Dendritic cell treated with granulocyte-macrophage colony-stimulating factor and Interleukin-4, amounts not matched to agents 40 ng/mL and 50 ng/mL, for 4 days (primary cell): ENCODE results near the gene CACNG3.

Experiments used
- H3K27ac Mint-ChIP-seq: one replicate; pipeline ENCODE4 v1.8.0; 2022; ENCODE audit warnings: mild to moderate bottlenecking, mixed read lengths
- H3K27me3 Mint-ChIP-seq: one replicate; pipeline ENCODE4 v1.8.0; 2022; ENCODE audit warnings: mild to moderate bottlenecking, mixed read lengths
- H3K36me3 Mint-ChIP-seq: one replicate; pipeline ENCODE4 v1.8.0; 2022; ENCODE audit warnings: low read depth, mixed read lengths
- H3K4me1 Mint-ChIP-seq: one replicate; pipeline ENCODE4 v1.8.0; 2022; ENCODE audit warnings: low read depth, mixed read lengths
- H3K4me3 Mint-ChIP-seq: one replicate; pipeline ENCODE4 v1.8.0; 2022; ENCODE audit warnings: mild to moderate bottlenecking, moderate library complexity, mixed read lengths
- H3K9me3 Mint-ChIP-seq: one replicate; pipeline ENCODE4 v1.8.0; 2022; ENCODE audit warnings: mixed read lengths
- intact Hi-C: fragments of 100-400 bp; cut with micrococcal nuclease; formaldehyde crosslinking; loops from one replicate; pipeline ENCODE4 v1.15.0; 2022

CACNG3 gene

DNA sequence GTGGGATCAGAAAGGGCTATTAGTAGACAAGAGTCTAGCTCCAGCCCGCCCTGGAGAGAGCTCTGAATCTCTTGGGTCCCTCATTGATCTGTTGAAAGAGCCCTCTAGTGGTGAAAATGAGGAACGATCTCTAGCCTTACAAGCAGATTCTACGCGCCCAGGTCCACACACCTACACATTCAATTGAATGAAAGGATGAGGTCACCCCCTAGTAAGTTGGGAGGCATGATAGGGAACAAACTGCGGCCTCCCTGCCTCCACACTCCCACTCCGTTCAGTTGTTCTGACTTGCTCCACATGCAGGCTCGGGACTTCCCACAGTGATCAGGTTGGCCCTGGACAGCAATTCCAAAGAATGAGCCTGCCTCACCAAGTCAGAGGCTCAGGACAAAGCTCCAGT is 2.9 kb upstream of the CACNG3 start:
- Mint-ChIP-seq H3K36me3 (no peaks in the 10 kb centered on the region), H3K4me1 (no peaks in the 10 kb centered on the region), H3K9me3 (no peaks in the 10 kb centered on the region), H3K27me3 (peaks cover 47% of the 10 kb centered on the region), H3K4me3 (no peak overlapping the region), H3K27ac (no peak overlapping the region)
- intact Hi-C loops, result loop anchor here (1.0 kb wide), 1 partner anchor 211 kb away; no protein-coding TSS in a partner anchor

- Mint-ChIP-seq H3K27ac (no peak overlapping the region), H3K4me1 (no peaks in the 10 kb centered on the region), H3K27me3 (peaks cover 45% of the 10 kb centered on the region), H3K4me3 (no peak overlapping the region), H3K36me3 (no peaks in the 10 kb centered on the region), H3K9me3 (no peaks in the 10 kb centered on the region)
- intact Hi-C loops, result no loop called here
Measured at GRCh38 chr16:24257958-24258357, 1.8 kb downstream of the CACNG3 start.

GRCh38 chr16:24258791-24259190 is 2.7 kb downstream of the CACNG3 start:
- Mint-ChIP-seq H3K27me3 (peaks cover 39% of the 10 kb centered on the region), H3K36me3 (no peaks in the 10 kb centered on the region), H3K4me1 (no peaks in the 10 kb centered on the region), H3K27ac (no peak overlapping the region), H3K9me3 (no peaks in the 10 kb centered on the region), H3K4me3 (no peak overlapping the region)
- intact Hi-C loops, result no loop called here

DNA sequence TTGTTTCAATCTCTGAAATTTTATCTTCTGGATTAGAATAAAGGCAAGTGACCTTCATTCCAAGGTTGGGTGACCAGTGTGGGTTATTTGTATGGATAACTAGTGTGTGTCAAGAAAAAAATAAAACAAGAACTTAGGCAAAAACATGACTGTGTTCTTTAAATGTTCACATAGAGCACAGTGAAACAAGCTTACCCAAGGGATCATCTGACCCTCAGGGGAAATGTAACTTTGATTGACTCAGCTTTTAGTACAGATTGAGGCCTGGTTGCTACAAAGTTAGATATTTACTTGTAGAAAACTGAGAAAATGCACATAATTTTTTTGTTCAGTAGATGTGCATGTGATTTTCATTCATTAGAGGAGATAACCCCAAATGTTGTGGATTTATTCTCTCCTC is 6.7 kb downstream of the CACNG3 start:
- peaks cover 5% of the 10 kb centered on the region for H3K9me3 Mint-ChIP-seq
- no peak overlapping the region for H3K4me3 Mint-ChIP-seq
- no peaks in the 10 kb centered on the region for H3K4me1 Mint-ChIP-seq
- no peaks in the 10 kb centered on the region for H3K36me3 Mint-ChIP-seq
- H3K27ac Mint-ChIP-seq, result no peak overlapping the region
- intact Hi-C loops, result no loop called here
- peaks cover 5% of the 10 kb centered on the region for H3K27me3 Mint-ChIP-seq

- no peak overlapping the region for H3K27ac Mint-ChIP-seq
- peaks cover 5% of the 10 kb centered on the region for H3K9me3 Mint-ChIP-seq
- H3K27me3 Mint-ChIP-seq, result peaks cover 20% of the 10 kb centered on the region
- intact Hi-C loops, result no loop called here
- no peaks in the 10 kb centered on the region for H3K36me3 Mint-ChIP-seq
- no peak overlapping the region for H3K4me3 Mint-ChIP-seq
- H3K4me1 Mint-ChIP-seq, result peaks cover 13% of the 10 kb centered on the region
Measured at GRCh38 chr16:24270721-24271442, 14.7 kb downstream of the CACNG3 start.

DNA sequence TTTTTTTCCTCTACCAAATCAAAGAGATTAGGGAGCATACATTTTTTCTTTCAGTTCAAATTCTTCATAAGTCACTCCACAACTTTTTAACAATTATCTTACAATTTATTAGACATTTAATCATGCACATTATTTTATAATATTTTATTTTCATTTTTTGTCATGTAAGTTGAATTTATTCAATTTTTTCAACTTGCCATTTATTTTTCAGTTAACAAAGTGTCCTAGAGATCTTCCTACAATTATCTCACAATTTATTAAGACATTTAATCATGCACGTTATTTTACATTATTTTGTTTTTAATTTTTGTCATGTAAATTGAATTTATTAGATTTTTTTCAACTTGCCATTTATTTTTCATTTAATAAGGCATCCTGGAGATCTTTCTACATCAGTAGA is 16.2 kb downstream of the CACNG3 start:
- Mint-ChIP-seq H3K9me3 (no peaks in the 10 kb centered on the region), H3K4me1 (peaks cover 13% of the 10 kb centered on the region), H3K27me3 (peaks cover 25% of the 10 kb centered on the region), H3K36me3 (no peaks in the 10 kb centered on the region), H3K27ac (no peak overlapping the region), H3K4me3 (no peak overlapping the region)
- intact Hi-C loops, result no loop called here

- Mint-ChIP-seq H3K27me3 (peaks cover 28% of the 10 kb centered on the region), H3K9me3 (no peaks in the 10 kb centered on the region), H3K4me1 (peaks cover 13% of the 10 kb centered on the region), H3K36me3 (no peaks in the 10 kb centered on the region), H3K27ac (no peak overlapping the region), H3K4me3 (no peak overlapping the region)
- intact Hi-C loops, result no loop called here
Measured at GRCh38 chr16:24273508-24274182, 17.5 kb downstream of the CACNG3 start.

DNA sequence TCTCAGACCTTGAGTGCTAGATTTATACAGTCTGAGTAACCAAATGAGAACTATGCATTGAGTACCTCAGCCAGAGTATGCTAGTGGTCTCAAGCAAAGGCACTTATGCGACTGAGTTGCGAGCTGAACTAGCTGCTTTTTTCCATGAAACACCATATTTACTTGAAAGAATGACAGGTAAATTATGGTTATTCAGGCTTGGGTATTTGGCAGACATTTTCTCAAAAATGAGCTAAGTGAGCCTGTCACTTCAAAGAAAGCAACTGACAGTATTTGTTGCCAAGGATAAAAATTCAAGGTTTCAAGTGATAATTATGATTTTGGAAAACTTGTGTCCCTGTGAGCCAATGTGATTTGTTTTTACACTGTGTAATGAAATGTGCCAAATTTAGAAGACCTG is 19.3 kb downstream of the CACNG3 start:
- no peaks in the 10 kb centered on the region for H3K36me3 Mint-ChIP-seq
- no peak overlapping the region for H3K4me3 Mint-ChIP-seq
- H3K27ac Mint-ChIP-seq, result no peak overlapping the region
- H3K27me3 Mint-ChIP-seq, result peaks cover 24% of the 10 kb centered on the region
- no peaks in the 10 kb centered on the region for H3K9me3 Mint-ChIP-seq
- intact Hi-C loops, result no loop called here
- H3K4me1 Mint-ChIP-seq, result peaks cover 13% of the 10 kb centered on the region

- no peak overlapping the region for H3K4me3 Mint-ChIP-seq
- H3K4me1 Mint-ChIP-seq, result no peaks in the 10 kb centered on the region
- H3K36me3 Mint-ChIP-seq, result no peaks in the 10 kb centered on the region
- H3K27ac Mint-ChIP-seq, result no peak overlapping the region
- H3K27me3 Mint-ChIP-seq, result peaks cover 19% of the 10 kb centered on the region
- no peaks in the 10 kb centered on the region for H3K9me3 Mint-ChIP-seq
- intact Hi-C loops, result no loop called here
Measured at GRCh38 chr16:24279982-24280515, 23.9 kb downstream of the CACNG3 start.

DNA sequence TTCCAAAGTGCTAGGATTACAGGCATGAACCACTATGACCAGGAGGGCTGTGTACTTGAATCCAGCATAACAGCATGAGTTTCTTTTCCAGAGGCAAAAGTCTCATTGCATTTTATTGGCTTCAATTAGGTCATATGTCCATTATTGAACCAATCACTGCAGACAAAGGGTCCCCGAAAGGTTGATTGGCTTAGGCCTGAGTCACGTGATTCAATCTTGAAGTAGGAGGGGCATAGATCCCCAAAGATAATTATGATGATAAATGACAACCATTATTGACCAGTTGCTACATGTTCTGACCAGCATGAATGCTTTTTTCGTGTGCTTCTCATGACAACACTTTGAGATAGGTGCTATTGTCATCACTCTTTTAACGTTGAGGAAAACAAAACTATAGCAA is 25.3 kb downstream of the CACNG3 start:
- no peak overlapping the region for H3K27ac Mint-ChIP-seq
- no peaks in the 10 kb centered on the region for H3K36me3 Mint-ChIP-seq
- intact Hi-C loops, result no loop called here
- H3K4me1 Mint-ChIP-seq, result no peaks in the 10 kb centered on the region
- H3K27me3 Mint-ChIP-seq, result peaks cover 17% of the 10 kb centered on the region
- no peak overlapping the region for H3K4me3 Mint-ChIP-seq
- no peaks in the 10 kb centered on the region for H3K9me3 Mint-ChIP-seq

DNA sequence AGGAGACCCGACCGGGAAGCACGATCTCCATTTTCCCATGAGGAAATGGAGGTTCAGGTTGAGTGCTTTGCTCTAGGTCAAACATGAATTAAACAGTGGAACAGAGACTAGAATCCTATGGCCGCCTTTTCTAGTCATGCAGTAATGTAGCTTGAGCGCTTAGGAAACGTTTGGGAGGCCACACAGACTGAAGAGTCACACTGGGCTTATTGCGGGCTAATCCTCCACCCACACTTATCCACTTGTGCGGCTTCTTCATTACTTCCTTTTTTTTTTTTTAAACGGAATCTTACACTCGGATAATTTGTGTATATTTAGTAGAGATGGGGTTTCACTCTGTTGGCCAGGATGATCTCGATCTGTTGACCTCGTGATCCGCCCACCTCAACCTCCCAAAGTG is 26.0 kb downstream of the CACNG3 start:
- Mint-ChIP-seq H3K27me3 (peaks cover 14% of the 10 kb centered on the region), H3K4me1 (no peaks in the 10 kb centered on the region), H3K4me3 (no peak overlapping the region), H3K9me3 (no peaks in the 10 kb centered on the region), H3K36me3 (no peaks in the 10 kb centered on the region), H3K27ac (no peak overlapping the region)
- intact Hi-C loops, result no loop called here

- Mint-ChIP-seq H3K27me3 (peaks cover 5% of the 10 kb centered on the region), H3K36me3 (no peaks in the 10 kb centered on the region), H3K4me3 (no peak overlapping the region), H3K9me3 (no peaks in the 10 kb centered on the region), H3K27ac (no peak overlapping the region), H3K4me1 (no peaks in the 10 kb centered on the region)
- intact Hi-C loops, result no loop called here
Measured at GRCh38 chr16:24286741-24287405, 30.7 kb downstream of the CACNG3 start.

- Mint-ChIP-seq H3K27ac (no peak overlapping the region), H3K4me1 (no peaks in the 10 kb centered on the region), H3K4me3 (no peak overlapping the region), H3K9me3 (no peaks in the 10 kb centered on the region), H3K27me3 (peaks cover 6% of the 10 kb centered on the region), H3K36me3 (no peaks in the 10 kb centered on the region)
- intact Hi-C loops, result no loop called here
Measured at GRCh38 chr16:24288516-24288915, 32.4 kb downstream of the CACNG3 start.

GRCh38 chr16:24289166-24289700 is 33.1 kb downstream of the CACNG3 start:
- intact Hi-C loops, result no loop called here
- H3K27ac Mint-ChIP-seq, result no peak overlapping the region
- no peaks in the 10 kb centered on the region for H3K36me3 Mint-ChIP-seq
- H3K4me1 Mint-ChIP-seq, result no peaks in the 10 kb centered on the region
- no peak overlapping the region for H3K4me3 Mint-ChIP-seq
- no peaks in the 10 kb centered on the region for H3K9me3 Mint-ChIP-seq
- H3K27me3 Mint-ChIP-seq, result peaks cover 4% of the 10 kb centered on the region
